Measurements from ENCODE around the gene SKAP1.
"Not testable (repeated sequence)": the region's sequence is repeated elsewhere in the genome, so short reads cannot be mapped to it uniquely, and the experiment has no call there.

The SKAP1 gene

DNA sequence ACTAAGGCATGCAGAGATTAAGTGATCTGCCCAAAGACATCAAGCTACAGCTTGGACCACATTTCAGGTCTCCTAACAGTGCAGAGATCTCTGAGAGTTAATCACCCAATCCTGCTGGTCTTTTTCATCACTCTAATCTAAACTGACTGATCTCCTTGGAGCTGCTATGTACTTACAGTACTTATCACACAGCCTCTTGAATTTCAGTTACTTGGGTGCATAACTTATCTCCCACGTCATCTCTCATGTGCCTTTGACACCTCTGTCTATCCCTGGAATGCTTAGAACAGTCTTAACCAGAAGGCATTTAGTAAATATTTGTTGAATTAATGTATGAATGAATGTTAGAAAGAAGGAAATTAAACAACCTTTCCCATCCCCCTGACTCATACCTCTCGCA is 183.4 kb downstream of the SKAP1 start:
- ChIA-PET POLR2A (no interaction called here), CTCF (interaction anchor here (1.0 to 9.0 kb wide), 4 partner anchors 10 to 82 kb away, joined by 3 to 53 read pairs (median 4); no protein-coding TSS in a partner anchor)
- Histone ChIP-seq H3K27me3 (replicated peaks in 2 of 5; ENCODE audit: control insufficient read depth in 4 of 5, insufficient read depth in 5 of 5, low read length in 4 of 5) (no peaks in the 10 kb centered on the region), H3K4me3 (ENCODE audit: control insufficient read depth in 1 of 7, extremely low read depth in 1 of 7, insufficient read depth in 4 of 7, low read depth in 2 of 7, low read length in 6 of 7) (no peak overlapping the region), H3K27ac (ENCODE audit: insufficient read depth in 1 of 2, low read depth in 1 of 2, low read length in 2 of 2, poor library complexity in 1 of 2, severe bottlenecking in 2 of 2) (no peak overlapping the region), H3K36me3 (ENCODE audit: control insufficient read depth in 4 of 4, insufficient read depth in 4 of 4, low read length in 3 of 4) (no peaks in the 10 kb centered on the region), H3K4me1 (ENCODE audit: control extremely low read depth in 1 of 4, control insufficient read depth in 4 of 4, insufficient read depth in 4 of 4, low read length in 3 of 4) (peaks cover 4 to 28% (median 14%) of the 10 kb centered on the region in 4 experiments), H3K9me3 (ENCODE audit: control extremely low read depth in 1 of 5, control insufficient read depth in 4 of 5, insufficient read depth in 2 of 5, low read depth in 1 of 5, low read length in 4 of 5) (no peaks in the 10 kb centered on the region)
- 100% methylated on average over 1 of the region's 2 CpGs for WGBS (ENCODE audit: insufficient coverage)
- DNase-seq = no peak

GRCh38 chr17:48245465-48246033 is 184.5 kb downstream of the SKAP1 start:
- H3K9me3 ChIP-seq (ENCODE audit: control extremely low read depth in 1 of 5, control insufficient read depth in 4 of 5, insufficient read depth in 2 of 5, low read depth in 1 of 5, low read length in 4 of 5); DNase-seq; H3K36me3 ChIP-seq (ENCODE audit: control insufficient read depth in 4 of 4, insufficient read depth in 4 of 4, low read length in 3 of 4); H3K27me3 ChIP-seq (replicated peaks in 2 of 5; ENCODE audit: control insufficient read depth in 4 of 5, insufficient read depth in 5 of 5, low read length in 4 of 5); H3K4me3 ChIP-seq (ENCODE audit: control insufficient read depth in 1 of 7, extremely low read depth in 1 of 7, insufficient read depth in 4 of 7, low read depth in 2 of 7, low read length in 6 of 7); H3K27ac ChIP-seq (ENCODE audit: insufficient read depth in 1 of 2, low read depth in 1 of 2, low read length in 2 of 2, poor library complexity in 1 of 2, severe bottlenecking in 2 of 2); POLR2A ChIA-PET: not testable (repeated sequence)
- CTCF ChIA-PET = interaction anchor here (1.0 to 9.0 kb wide), 6 partner anchors 11 to 91 kb away, joined by 3 to 53 read pairs (median 6); no protein-coding TSS in a partner anchor
- WGBS (ENCODE audit: insufficient coverage) = 100% methylated on average over 4 of the region's 5 CpGs
- H3K4me1 ChIP-seq (ENCODE audit: control extremely low read depth in 1 of 4, control insufficient read depth in 4 of 4, insufficient read depth in 4 of 4, low read length in 3 of 4) = peaks cover 14 to 38% (median 21%) of the 10 kb centered on the region in 4 experiments

DNA sequence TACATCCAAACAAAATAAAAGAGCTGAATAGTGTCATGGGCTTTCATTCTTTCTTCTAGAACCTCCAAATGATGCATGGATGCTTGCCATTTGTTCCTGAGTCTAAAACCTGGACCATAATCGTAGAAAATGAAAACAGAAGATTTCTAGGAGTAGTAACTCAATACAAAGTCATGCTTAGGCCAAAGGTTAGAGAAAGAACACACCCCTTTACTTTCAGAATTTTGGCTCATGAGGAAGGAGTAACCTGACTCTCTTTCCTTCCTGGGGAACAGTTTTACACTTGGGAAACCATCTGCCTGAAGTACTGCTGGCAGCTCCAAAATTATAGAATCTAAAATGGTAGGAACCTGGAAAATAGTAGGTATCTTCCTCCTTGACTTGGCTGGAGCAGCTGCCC is 185.2 kb downstream of the SKAP1 start:
- CTCF ChIA-PET = interaction anchor here (1.1 to 9.0 kb wide), 7 partner anchors 9 to 31 kb away, joined by 3 to 53 read pairs (median 6); no protein-coding TSS in a partner anchor
- no peak for DNase-seq
- POLR2A ChIA-PET = no interaction called here
- WGBS (ENCODE audit: insufficient coverage) = 92% methylated on average over 1 of the region's 1 CpG
- Histone ChIP-seq H3K9me3 (ENCODE audit: control extremely low read depth in 1 of 5, control insufficient read depth in 4 of 5, insufficient read depth in 2 of 5, low read depth in 1 of 5, low read length in 4 of 5) (no peaks in the 10 kb centered on the region), H3K27ac (ENCODE audit: insufficient read depth in 1 of 2, low read depth in 1 of 2, low read length in 2 of 2, poor library complexity in 1 of 2, severe bottlenecking in 2 of 2) (no peak overlapping the region), H3K4me3 (ENCODE audit: control insufficient read depth in 1 of 7, extremely low read depth in 1 of 7, insufficient read depth in 4 of 7, low read depth in 2 of 7, low read length in 6 of 7) (no peak overlapping the region), H3K36me3 (ENCODE audit: control insufficient read depth in 4 of 4, insufficient read depth in 4 of 4, low read length in 3 of 4) (no peaks in the 10 kb centered on the region), H3K4me1 (ENCODE audit: control extremely low read depth in 1 of 4, control insufficient read depth in 4 of 4, insufficient read depth in 4 of 4, low read length in 3 of 4) (peaks cover 17 to 45% (median 25%) of the 10 kb centered on the region in 4 experiments), H3K27me3 (replicated peaks in 2 of 5; ENCODE audit: control insufficient read depth in 4 of 5, insufficient read depth in 5 of 5, low read length in 4 of 5) (no peaks in the 10 kb centered on the region)

GRCh38 chr17:48244121-48244711 is 185.8 kb downstream of the SKAP1 start:
- Histone ChIP-seq H3K9me3 (ENCODE audit: control extremely low read depth in 1 of 5, control insufficient read depth in 4 of 5, insufficient read depth in 2 of 5, low read depth in 1 of 5, low read length in 4 of 5) (no peaks in the 10 kb centered on the region), H3K4me3 (ENCODE audit: control insufficient read depth in 1 of 7, extremely low read depth in 1 of 7, insufficient read depth in 4 of 7, low read depth in 2 of 7, low read length in 6 of 7) (peak overlapping the region in 1 of 7 experiments; percentile 10), H3K4me1 (ENCODE audit: control extremely low read depth in 1 of 4, control insufficient read depth in 4 of 4, insufficient read depth in 4 of 4, low read length in 3 of 4) (peaks cover 17 to 45% (median 25%) of the 10 kb centered on the region in 4 experiments), H3K36me3 (ENCODE audit: control insufficient read depth in 4 of 4, insufficient read depth in 4 of 4, low read length in 3 of 4) (no peaks in the 10 kb centered on the region), H3K27me3 (replicated peaks in 2 of 5; ENCODE audit: control insufficient read depth in 4 of 5, insufficient read depth in 5 of 5, low read length in 4 of 5) (no peaks in the 10 kb centered on the region), H3K27ac (ENCODE audit: insufficient read depth in 1 of 2, low read depth in 1 of 2, low read length in 2 of 2, poor library complexity in 1 of 2, severe bottlenecking in 2 of 2) (no peak overlapping the region)
- peak in 2 of 3 donors; percentile 44 to 62 for DNase-seq
- CTCF ChIA-PET = interaction anchor here (0.9 to 9.0 kb wide), 8 partner anchors 9 to 92 kb away, joined by 3 to 53 read pairs (median 5); no protein-coding TSS in a partner anchor
- 0% methylated on average over 2 of the region's 3 CpGs for WGBS (ENCODE audit: insufficient coverage)
- POLR2A ChIA-PET = no interaction called here

GRCh38 chr17:48241770-48242497 is 188.1 kb downstream of the SKAP1 start:
- no peak for DNase-seq
- no peaks in the 10 kb centered on the region for H3K36me3 ChIP-seq (ENCODE audit: control insufficient read depth in 4 of 4, insufficient read depth in 4 of 4, low read length in 3 of 4)
- ChIA-PET CTCF (interaction anchor here (1.1 to 9.0 kb wide), 2 partner anchors 15 to 18 kb away, joined by 3 to 53 read pairs; no protein-coding TSS in a partner anchor), POLR2A (no interaction called here)
- H3K4me3 ChIP-seq (ENCODE audit: control insufficient read depth in 1 of 7, extremely low read depth in 1 of 7, insufficient read depth in 4 of 7, low read depth in 2 of 7, low read length in 6 of 7) = no peak overlapping the region
- WGBS (ENCODE audit: insufficient coverage) = 75% methylated on average over 4 of the region's 7 CpGs
- no peak overlapping the region for H3K27ac ChIP-seq (ENCODE audit: insufficient read depth in 1 of 2, low read depth in 1 of 2, low read length in 2 of 2, poor library complexity in 1 of 2, severe bottlenecking in 2 of 2)
- peaks cover 17 to 47% (median 24%) of the 10 kb centered on the region in 4 experiments for H3K4me1 ChIP-seq (ENCODE audit: control extremely low read depth in 1 of 4, control insufficient read depth in 4 of 4, insufficient read depth in 4 of 4, low read length in 3 of 4)
- no peaks in the 10 kb centered on the region for H3K27me3 ChIP-seq (replicated peaks in 2 of 5; ENCODE audit: control insufficient read depth in 4 of 5, insufficient read depth in 5 of 5, low read length in 4 of 5)
- no peaks in the 10 kb centered on the region for H3K9me3 ChIP-seq (ENCODE audit: control extremely low read depth in 1 of 5, control insufficient read depth in 4 of 5, insufficient read depth in 2 of 5, low read depth in 1 of 5, low read length in 4 of 5)

GRCh38 chr17:48241131-48241591 is 188.9 kb downstream of the SKAP1 start:
- peak in 2 of 3 donors; percentile 49 to 69 for DNase-seq
- Histone ChIP-seq H3K4me1 (ENCODE audit: control extremely low read depth in 1 of 4, control insufficient read depth in 4 of 4, insufficient read depth in 4 of 4, low read length in 3 of 4) (peaks cover 17 to 47% (median 24%) of the 10 kb centered on the region in 4 experiments), H3K9me3 (ENCODE audit: control extremely low read depth in 1 of 5, control insufficient read depth in 4 of 5, insufficient read depth in 2 of 5, low read depth in 1 of 5, low read length in 4 of 5) (no peaks in the 10 kb centered on the region), H3K27ac (ENCODE audit: insufficient read depth in 1 of 2, low read depth in 1 of 2, low read length in 2 of 2, poor library complexity in 1 of 2, severe bottlenecking in 2 of 2) (no peak overlapping the region), H3K27me3 (replicated peaks in 2 of 5; ENCODE audit: control insufficient read depth in 4 of 5, insufficient read depth in 5 of 5, low read length in 4 of 5) (no peaks in the 10 kb centered on the region), H3K4me3 (ENCODE audit: control insufficient read depth in 1 of 7, extremely low read depth in 1 of 7, insufficient read depth in 4 of 7, low read depth in 2 of 7, low read length in 6 of 7) (no peak overlapping the region), H3K36me3 (ENCODE audit: control insufficient read depth in 4 of 4, insufficient read depth in 4 of 4, low read length in 3 of 4) (no peaks in the 10 kb centered on the region)
- ChIA-PET CTCF (interaction anchor here (1.2 to 9.0 kb wide), 3 partner anchors 16 to 26 kb away, joined by 3 to 53 read pairs (median 3); no protein-coding TSS in a partner anchor), POLR2A (interaction anchor here (0.6 kb wide), 1 partner anchor 54 kb away, joined by 4 read pairs; no protein-coding TSS in a partner anchor)
- WGBS (ENCODE audit: insufficient coverage) = no CpG with 5 or more reads among the region's 1 CpG
